ENCODE data around the gene AXIN1. TPM values are rescaled to one million over a fixed set of nuclear protein-coding genes. Genes with fewer than 3 reads are reported as not detected.

Gene AXIN1
- total and polyA plus RNA-seq, 2 of the 8 experiments (the other 6 are each of a cell fraction or from before 2014, with no cell fraction given) = 12.5 to 41.9 TPM

- H3K36me3 ChIP-seq (ENCODE audit: control insufficient read depth in 2 of 4, insufficient read depth in 4 of 4, low read length in 3 of 4) = no peaks in the 10 kb centered on the region
- H4K8ac ChIP-seq (ENCODE audit: extremely low read depth, insufficient read depth, low read length) = no peak overlapping the region; the same call in 1 of the 2 replicates
- no peak overlapping the region for H2BK20ac ChIP-seq (ENCODE audit: low read length)
- H3K27ac ChIP-seq (ENCODE audit: low read depth, low read length) = no peak overlapping the region
- H3K4me2 ChIP-seq (ENCODE audit: insufficient read depth in 1 of 2, low read depth in 2 of 2, low read length in 2 of 2) = no peak overlapping the region
- H3K56ac ChIP-seq (replicated peaks; ENCODE audit: insufficient read length, low read depth, low read length) = no peak overlapping the region
- ChIA-PET POLR2A (ENCODE audit: partially characterized antibody) (interaction anchor here (1.2 to 3.2 kb wide), 6 partner anchors 8 to 161 kb away, joined by 3 to 11 read pairs (median 7); no protein-coding TSS in a partner anchor), CTCF (ENCODE audit: partially characterized antibody) (interaction anchor here (0.6 to 4.9 kb wide), 41 partner anchors 8 to 902 kb away, joined by 3 to 37 read pairs (median 4); partner anchors contain the start of genes CAPN15, MRPL28, PGAP6 and RAB11FIP3)
- DNase-seq (ENCODE audit: low read depth in 1 of 2, low spot score in 2 of 2) (peak; percentile 83 to 97), FAIRE-seq (no peak)
- H3K4me1 ChIP-seq (replicated peaks in 1 of 4; ENCODE audit: control insufficient read depth in 3 of 4, insufficient read depth in 4 of 4, low read length in 3 of 4) = peaks cover 0 to 7% (median 2%) of the 10 kb centered on the region in 4 experiments; a peak in 3 of 7 replicates
- H3K14ac ChIP-seq (ENCODE audit: insufficient read length) = no peak overlapping the region
- H2AFZ ChIP-seq (ENCODE audit: low read length) = no peak overlapping the region
- H2BK15ac ChIP-seq (ENCODE audit: low read length) = no peak overlapping the region
- H4K91ac ChIP-seq (replicated peaks; ENCODE audit: insufficient read length, low read length) = no peak overlapping the region
- no peak overlapping the region for H2BK120ac ChIP-seq (replicated peaks; ENCODE audit: low read depth, low read length)
- no peak overlapping the region for H2AK5ac ChIP-seq (ENCODE audit: low read depth, low read length)
- no peak overlapping the region for H2BK5ac ChIP-seq (ENCODE audit: low read depth, low read length)
- no peak overlapping the region for H3K18ac ChIP-seq (ENCODE audit: extremely low read depth, low read length)
- H4K5ac ChIP-seq (ENCODE audit: insufficient read length, low read depth, low read length) = no peak overlapping the region
- H3K4me3 ChIP-seq (ENCODE audit: extremely low read depth in 1 of 4, insufficient read depth in 2 of 4, low read depth in 3 of 4, low read length in 4 of 4) = no peak overlapping the region
- H3K79me2 ChIP-seq (ENCODE audit: control insufficient read depth in 1 of 2, insufficient read depth in 2 of 2, low read length in 2 of 2) = no peaks in the 10 kb centered on the region
- peaks cover 5% of the 10 kb centered on the region for H3K23me2 ChIP-seq (ENCODE audit: low read depth, low read length)
- 58% methylated on average over 7 of the region's 7 CpGs; no CpG with 5 or more reads in 1 of the 2 experiments for WGBS, 2 experiments (ENCODE audit: extremely low coverage in 1 of 2, insufficient coverage in 1 of 2, insufficient read length in 1 of 2, insufficient replicate concordance in 2 of 2, low coverage in 1 of 2, low lambda C conversion rate in 2 of 2, missing lambda C conversion rate in 1 of 2)
- no peak overlapping the region for H3K4ac ChIP-seq (replicated peaks; ENCODE audit: insufficient read length, low read depth, low read length)
- H3K79me1 ChIP-seq (ENCODE audit: low read depth, low read length) = no peaks in the 10 kb centered on the region
- H3K23ac ChIP-seq (ENCODE audit: insufficient read length) = no peak overlapping the region
- H3K9me3 ChIP-seq (ENCODE audit: insufficient read depth in 2 of 2, low read depth in 1 of 2, low read length in 1 of 2) = peaks cover 0 to 5% of the 10 kb centered on the region in 2 experiments; a peak in 2 of 4 replicates
- no peaks in the 10 kb centered on the region for H4K20me1 ChIP-seq (replicated peaks in 1 of 2; ENCODE audit: control insufficient read depth in 1 of 2, insufficient read depth in 2 of 2, low read length in 2 of 2)
- no peak overlapping the region for H2BK12ac ChIP-seq (ENCODE audit: low read depth, low read length)
- H3K9ac ChIP-seq (replicated peaks in 1 of 4; ENCODE audit: extremely low read depth in 1 of 4, low read depth in 3 of 4, low read length in 3 of 4) = no peak overlapping the region
- H3K27me3 ChIP-seq (replicated peaks in 1 of 4; ENCODE audit: control insufficient read depth in 3 of 4, extremely low read depth in 1 of 4, insufficient read depth in 3 of 4, low read length in 3 of 4) = no peaks in the 10 kb centered on the region
- no peak for TF ChIP-seq ATF3 (IDR thresholded peaks at IDR 0.05; ENCODE audit: insufficient read depth, low read depth, low read length)
- TF ChIP-seq E2F6 (IDR thresholded peaks at IDR 0.05) = no peak
- no peak for TF ChIP-seq TAF1 (IDR thresholded peaks at IDR 0.05; ENCODE audit: low read depth, low read length)
- TF ChIP-seq RAD21 (IDR thresholded peaks at IDR 0.05 in 1 of 2, conservative IDR thresholded peaks at IDR 0.05 in 1 of 2; ENCODE audit: low read depth in 2 of 2, low read length in 2 of 2) = peak; percentile 99
- TF ChIP-seq HDAC2 (IDR thresholded peaks at IDR 0.05; ENCODE audit: borderline replicate concordance in 1 of 2, low read depth in 2 of 2, low read length in 2 of 2) = peak in 1 of 2 experiments; percentile 89; a peak in 1 of 4 replicates
- TF ChIP-seq CTCF (IDR thresholded peaks at IDR 0.05; ENCODE audit: control extremely low read depth in 1 of 3, insufficient read depth in 1 of 3, low read depth in 1 of 3, low read length in 3 of 3) = peak; percentile 94 to 100 (median 99)
- no peak for TF ChIP-seq NANOG (IDR thresholded peaks at IDR 0.05; ENCODE audit: insufficient read depth, low read depth, low read length, poor library complexity, severe bottlenecking)
Observed at GRCh38 chr16:391885-392335, 39.4 kb upstream of the AXIN1 start.
